HCEC 1CT (cell line): ENCODE data around the gene ADGRL3.
"Not testable (repeated sequence)": the region's sequence is repeated elsewhere in the genome, so short reads cannot be mapped to it uniquely, and the experiment has no call there.

Experiments used
- DNase-seq: peaks from one replicate; pipeline ENCODE4 v3.0.0-alpha.2; 2017

The ADGRL3 gene

DNA sequence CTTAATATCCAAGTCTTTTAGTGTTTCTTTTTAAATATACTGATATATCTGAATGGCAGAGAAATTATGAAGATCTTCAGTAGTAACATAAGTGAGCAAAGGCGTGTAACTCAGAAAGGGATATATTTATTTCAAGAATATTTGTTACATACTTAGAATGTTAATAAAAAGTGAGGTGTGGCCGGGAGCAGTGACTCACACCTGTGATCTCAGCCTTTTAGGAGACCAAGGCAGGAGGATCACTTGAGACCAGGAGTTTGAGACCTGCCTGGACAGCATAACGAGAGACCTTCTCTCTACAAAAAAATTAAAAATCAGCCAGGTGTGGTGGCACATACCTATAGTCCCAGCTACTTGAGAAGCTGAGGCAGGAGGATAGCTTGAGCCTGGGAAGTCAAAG, 651.0 kb downstream of the ADGRL3 start:
- no peak for DNase-seq

DNA sequence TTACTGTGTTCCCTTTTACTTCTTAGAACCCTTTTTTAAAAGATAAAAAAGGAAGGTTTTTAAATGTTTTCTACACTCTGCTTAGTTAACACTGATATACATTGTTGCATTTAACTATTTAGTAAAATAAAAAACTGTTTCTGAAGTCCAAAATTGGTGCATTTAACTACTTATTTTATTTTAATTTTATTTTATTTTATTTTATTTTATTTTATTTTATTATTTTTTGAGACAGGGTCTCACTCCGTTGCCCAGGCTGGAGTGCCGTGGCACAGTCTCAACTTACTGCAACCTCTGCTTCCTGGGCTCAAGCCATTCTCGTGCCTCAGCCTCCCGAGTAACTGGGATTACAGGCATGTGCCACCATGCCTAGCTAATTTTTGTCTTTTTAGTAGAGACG, 652.0 kb downstream of the ADGRL3 start:
- DNase-seq, result not testable (repeated sequence)

DNA sequence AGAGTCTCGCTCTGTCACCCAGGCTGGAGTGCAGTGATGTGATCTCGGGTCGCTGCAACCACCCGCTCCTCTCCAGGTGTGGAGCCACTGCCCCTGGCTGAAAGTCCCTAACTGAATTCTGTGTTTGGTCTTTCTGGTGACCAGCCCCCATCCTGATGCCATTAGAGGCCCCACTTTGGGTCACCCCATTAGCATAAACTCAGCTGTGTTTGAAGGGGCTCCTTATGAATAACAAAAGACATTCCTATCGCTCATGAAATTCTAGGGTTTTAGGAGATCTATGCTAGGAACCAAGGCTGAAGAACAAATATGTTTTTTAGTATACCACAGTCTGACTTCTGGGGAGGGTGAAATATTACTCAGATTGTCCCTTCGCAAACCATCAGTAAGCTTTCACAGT, 652.9 kb downstream of the ADGRL3 start:
- no peak for DNase-seq

DNA sequence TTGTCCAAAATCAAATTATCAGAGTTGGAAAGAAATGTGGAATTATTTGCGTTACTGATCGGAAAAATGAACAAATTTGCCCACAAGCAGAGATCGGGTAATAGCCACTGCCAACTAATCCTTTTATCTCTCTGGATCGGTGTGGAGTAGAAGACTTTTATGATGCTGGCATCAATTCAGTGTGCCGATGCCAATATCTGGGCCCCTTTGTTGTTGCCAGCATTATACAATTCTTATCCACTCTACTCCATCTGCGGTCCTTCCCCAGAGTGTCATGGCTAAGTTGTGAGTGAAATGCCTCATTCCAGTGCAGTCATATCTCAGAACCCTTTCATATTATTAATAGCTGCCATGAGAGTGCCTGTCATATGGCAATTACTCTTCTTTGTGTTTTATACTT, 660.2 kb downstream of the ADGRL3 start:
- no peak for DNase-seq

DNA sequence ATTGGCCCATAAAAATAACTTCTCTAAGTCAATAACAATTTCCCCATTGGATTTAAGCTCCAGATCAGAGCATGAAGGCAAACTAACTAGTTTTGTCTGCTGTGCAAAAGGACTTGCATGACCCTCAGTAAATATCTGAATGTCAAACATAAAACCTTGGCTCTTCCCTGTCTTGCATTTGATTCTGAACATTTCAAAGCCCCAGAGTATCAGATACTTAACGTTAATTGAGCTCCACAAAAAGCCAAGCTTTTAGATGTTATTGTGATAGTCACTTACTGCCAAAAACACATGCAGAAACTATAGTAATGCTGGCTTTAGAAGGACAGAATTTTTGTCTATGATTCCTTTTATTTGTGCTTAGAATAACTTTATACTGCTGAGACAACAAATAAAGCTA, 664.2 kb downstream of the ADGRL3 start:
- no peak for DNase-seq

DNA sequence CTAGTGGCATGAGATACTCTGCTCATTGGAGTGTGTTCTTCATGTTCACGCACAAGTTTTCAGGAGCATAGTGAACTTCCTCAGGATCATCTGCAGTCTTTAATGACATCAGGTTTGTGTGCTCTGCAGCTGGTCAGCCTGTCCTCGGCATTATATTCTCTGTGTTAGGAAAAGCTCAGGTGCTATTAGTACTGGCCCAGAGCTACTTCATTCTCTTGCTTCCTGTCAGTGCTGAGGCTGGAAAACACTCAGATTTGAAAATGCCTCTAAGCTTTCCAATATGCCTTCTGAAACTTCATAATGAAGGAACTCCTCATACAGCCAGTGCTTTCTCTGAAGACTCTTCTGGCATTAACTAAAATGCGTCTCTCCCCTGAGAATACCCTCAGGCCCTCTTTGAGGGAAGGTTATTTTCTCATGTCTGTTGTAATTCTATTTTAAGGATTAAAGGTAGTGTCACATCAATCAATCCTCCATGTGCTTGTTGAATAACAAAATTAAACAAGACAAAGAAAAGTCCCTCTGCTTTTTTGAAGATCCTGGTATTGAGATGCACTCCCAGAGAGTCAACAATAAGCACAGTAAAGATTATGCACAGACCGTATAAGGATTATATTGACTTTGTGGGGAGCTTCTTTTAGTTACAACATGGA, 666.4 kb downstream of the ADGRL3 start:
- no peak for DNase-seq

DNA sequence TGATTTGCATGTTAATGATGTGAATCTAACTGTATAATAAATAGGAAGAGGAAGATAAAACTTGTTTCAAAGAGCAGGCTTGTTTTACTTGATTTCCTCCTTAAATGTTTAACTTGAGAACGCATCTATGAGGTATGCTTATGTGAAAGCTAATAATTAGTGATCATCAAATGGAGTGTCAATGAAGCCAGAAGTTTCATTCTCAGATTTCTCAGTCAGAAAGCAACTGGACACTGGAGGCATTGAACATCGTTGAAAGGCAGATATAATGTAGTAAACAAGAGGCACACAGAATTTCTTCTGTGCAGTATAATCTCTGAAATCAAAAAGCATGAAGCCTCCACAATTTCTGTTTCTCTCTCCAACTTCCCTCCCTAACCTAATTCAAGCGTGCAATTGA, 672.9 kb downstream of the ADGRL3 start:
- no peak for DNase-seq

DNA sequence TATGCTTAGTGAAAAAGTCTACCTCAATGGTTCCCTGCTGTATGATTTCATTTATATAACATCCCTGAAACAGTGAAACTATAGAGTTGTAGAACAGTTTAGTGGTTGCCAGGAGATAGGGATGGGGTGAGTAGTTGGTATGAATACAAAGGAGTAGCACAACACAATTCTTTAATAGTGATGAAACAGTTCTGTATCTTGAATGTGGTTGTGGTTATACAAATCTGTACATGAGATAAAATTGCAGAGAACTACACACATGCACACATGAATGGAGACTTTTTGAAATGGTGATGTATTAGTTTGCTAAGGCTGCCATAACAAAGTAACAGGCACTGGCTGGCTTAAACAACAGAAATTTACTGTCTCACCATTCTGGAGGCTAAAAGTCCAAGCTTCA, 677.1 kb downstream of the ADGRL3 start:
- DNase-seq, result no peak

DNA sequence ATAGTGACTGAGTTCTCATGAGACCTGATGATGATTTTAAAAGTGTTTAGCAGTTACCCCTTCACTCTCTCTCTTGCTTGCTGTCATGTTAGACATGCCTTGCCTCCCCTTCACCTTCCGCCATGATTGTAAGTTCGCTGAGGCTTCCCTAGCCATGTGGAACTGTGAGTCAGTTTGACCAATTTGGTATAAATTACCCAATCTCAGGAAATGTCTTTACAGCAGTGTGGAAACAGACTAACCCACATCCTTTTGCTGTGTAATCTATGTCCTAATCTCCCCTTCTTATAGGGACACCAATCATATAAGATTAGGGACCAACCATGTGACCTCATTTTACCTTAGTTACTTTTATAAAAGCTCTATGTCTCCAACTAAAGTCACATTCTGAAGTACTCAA, 677.8 kb downstream of the ADGRL3 start:
- no peak for DNase-seq

DNA sequence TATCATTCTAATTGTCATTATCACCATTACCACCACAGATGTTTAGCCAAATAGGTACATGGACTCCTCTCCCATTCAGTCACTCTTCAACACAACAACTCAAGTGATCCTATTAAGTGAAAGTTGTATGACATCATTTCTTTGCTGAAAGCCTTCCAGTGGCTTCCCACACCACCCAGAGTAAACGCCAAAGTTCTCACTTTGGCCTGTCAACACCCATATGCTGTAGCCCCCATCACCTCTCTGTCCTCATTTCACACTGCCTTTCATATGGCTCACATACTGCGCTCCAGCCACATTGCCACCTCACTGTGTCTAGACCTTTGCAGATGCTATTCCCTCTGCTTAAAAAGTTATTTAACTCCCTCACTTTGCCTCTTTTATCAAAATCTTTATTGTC, 682.3 kb downstream of the ADGRL3 start:
- DNase-seq, result no peak

DNA sequence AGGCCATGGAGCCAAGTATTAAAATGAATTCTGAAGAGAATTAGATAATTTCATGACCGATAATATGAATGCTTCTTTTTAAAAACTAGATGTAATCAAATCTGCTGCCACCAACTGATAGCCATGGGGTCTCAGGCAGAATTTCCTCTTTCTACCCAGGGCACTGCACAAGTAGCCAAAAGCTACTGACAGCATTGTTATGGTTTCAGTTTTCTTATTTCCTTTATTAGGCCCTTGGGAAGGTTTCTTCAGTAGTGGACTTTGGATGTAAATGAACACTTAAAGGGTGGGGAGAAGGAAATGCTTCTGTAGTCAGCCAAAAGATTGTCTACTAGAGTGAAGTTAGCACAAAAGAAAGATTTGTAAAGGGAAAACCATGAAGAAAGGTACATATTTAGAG, 686.0 kb downstream of the ADGRL3 start:
- DNase-seq, result no peak

DNA sequence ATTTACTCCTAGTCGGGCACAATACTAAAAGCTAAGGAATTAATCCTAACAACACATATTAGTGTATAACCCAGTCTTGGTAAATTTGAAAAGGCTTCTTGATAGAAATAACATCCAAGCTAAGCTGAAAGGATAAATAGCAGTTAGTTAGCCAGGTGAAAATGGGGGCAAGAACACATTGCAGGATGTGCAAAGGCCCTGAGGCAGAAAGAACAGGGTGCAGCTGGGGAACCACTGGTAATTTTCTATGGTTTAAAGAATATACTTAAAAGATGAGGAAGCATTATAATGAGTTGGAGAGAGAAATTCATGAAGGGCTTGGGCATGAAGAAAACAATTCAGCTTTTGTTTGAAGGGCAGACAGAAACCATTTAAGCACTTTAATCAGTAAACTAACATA, 689.0 kb downstream of the ADGRL3 start:
- no peak for DNase-seq

DNA sequence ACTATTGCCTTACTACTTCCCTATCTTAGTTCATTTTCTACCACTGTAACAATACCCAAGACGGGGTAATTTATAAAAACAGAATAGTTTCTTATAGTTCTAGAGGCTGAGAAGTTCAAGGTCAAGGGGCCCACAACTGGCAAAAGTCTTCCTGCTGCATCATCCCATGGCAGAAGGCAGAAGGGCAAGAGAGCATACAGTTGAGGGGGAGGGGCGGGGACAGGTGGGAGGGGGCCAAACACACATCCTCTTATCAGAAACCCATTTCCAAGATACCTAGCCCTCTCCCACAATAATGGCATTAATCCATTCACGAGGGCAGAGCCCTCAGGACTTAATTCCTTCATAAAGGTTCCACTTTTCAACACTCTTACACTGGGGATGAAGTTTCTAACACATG, 690.2 kb downstream of the ADGRL3 start:
- no peak for DNase-seq

DNA sequence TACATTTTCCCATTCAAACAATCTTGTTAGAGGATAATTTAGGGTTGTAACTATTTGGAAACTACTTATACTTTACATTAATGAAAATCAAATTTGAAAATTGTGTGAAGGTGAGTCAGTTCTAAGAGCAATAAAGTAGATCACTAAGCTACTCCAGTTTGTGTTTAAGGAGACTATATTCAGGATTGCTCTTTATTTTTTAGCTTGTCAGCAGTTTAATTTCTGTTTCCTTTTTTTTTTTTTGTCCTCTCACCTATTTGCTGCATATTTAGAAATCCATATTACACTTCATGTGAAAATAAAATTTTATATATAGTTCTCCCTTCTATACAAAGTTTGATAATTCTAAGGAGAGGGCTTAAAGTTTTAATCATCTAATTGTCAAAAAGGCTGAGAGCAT, 691.8 kb downstream of the ADGRL3 start:
- no peak for DNase-seq

DNA sequence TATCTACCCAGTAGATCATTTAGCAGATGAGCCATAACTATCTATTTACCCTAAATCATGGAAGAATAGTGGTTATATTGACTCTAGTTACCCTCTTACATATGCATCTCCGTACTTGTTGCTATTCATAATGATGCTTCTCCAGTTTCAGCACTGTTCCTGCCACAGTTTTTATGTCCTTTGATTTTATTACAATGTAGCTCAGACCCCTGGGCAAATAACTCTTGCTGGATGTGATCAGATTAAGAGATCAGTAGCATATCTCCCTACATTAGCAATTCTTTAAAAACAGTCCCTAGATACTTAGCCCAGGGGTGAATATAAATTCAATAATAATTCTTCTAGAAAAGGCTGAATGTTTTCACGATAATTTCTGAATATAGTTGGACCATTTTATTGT, 696.5 kb downstream of the ADGRL3 start:
- no peak for DNase-seq

DNA sequence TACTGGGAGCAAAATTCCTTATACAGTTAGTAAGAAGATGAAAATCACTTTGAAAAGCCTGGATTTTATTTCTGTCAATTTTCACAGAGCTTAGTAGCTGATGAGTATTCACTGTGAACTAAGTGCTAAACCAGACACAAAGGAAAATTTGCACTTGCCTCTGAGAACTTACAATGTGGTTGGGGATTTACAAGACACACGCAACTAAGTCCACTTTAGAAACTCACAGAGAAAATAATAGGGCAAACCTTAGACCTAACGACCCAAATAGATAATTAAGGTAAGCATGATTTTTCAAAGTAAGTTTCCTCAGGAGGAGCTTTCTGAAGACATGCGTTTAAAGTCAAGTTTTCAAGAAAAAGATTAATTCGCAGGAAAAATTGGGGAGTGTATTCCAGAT, 708.9 kb downstream of the ADGRL3 start:
- no peak for DNase-seq

DNA sequence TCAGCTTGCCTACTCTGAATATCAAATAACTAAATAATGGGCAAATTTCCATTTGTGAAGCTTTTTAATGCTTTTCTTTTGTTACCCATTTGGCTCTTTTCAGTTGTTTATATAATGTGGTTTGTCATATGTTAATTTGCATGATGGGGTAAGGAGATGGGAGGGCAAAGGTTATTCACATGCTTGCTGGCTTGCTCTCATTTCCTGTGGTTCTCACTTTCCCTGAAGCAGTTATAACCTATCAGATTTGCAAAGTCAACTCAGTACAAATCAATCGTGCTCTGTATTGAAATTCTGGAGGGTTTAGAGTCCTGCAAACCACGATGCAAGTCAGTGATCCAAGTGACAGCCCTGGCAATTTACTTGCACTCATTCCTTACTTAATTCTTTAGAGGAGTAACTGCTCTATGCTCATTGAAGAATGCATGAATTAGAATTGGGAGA, 711.2 kb downstream of the ADGRL3 start:
- no peak for DNase-seq

DNA sequence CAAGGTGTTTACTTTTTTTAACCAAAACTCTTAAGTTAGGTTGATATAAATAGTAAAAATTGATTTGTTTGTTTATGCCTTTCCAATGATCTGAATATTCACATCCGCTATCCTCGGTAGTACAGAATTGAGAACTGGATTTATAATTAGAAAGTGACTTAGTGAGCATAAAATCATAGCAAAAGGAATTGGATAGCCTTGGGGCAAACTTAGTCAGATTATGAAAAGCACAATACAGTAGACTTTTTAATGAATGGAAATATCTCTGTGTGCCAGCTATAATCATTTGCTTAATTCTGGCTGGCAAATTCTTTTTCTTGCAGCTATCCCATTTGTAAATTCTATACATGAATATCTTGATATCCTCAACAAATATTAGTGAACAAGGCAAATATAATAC, 713.5 kb downstream of the ADGRL3 start:
- DNase-seq, result no peak

DNA sequence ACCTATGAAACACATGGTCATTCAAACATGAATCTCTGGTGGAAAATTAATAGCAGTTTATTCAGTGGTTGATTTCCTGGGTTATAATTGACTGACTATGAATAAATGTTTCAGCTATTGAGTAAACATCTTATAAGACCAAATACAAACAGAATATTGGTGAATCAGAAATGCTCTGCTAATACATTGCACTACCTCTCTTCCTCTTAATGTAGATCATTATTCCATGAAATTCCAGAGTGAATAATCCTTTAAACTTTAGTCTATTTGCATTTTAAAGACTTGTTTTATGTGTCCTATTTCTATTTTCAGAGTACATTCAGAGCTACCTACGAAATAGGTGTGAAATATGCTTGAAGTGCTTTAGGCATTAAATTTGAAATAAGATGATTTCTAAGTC, 715.4 kb downstream of the ADGRL3 start:
- no peak for DNase-seq

DNA sequence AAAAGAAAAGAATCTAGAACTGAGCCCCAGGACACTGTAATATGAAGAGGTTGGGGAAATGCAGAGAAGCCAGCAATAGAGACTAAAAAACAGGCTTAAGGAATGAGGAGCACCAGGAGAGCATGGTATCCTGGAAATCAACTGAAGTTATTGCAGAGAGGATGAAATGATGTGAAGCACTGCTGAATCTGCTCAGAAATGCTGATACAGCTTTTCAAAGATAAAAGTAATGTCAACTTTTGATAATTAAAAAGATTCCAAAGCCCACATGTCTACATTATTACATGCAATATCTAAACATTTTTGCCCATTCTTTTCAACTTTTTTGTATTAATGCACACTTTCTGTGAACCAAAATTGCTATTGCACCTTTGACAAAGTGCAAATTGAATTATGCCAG, 718.4 kb downstream of the ADGRL3 start:
- DNase-seq, result no peak

DNA sequence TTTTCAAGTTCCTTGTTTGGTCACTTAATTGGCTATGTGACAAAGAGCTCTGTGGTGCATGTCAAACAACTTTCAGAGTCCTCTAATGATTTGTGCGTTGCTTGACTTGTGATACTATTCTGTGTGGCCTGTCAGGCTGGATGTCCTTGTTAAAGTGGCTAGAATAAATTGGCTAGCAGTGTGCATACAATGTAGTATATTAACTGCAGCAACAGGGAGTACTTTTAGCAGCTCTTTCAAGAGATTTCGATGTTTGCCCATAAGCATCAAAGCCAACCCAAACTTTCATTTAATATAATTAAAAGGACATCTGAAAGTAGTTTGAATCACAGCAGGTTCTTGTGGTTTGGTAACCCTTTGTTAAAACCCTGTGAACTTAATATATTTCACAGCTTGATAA, 718.9 kb downstream of the ADGRL3 start:
- no peak for DNase-seq

DNA sequence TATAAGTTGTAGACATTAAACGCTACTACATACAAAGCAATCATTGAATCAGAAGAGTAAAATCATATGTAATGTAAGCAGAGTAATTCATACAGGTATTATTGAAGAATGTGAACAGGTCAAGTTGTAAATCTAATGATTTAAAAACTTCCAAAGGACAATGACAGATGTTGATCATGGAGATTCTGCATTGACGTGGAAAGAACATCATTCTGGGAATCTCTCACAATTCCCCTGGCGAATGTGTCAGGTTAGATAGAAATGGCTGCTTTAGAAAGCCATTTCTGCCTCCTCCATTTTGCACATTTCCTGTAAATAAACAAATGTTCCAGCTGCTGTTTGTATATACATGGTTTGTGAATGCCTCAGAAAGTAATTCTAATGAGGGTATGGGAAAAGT, 719.4 kb downstream of the ADGRL3 start:
- no peak for DNase-seq

DNA sequence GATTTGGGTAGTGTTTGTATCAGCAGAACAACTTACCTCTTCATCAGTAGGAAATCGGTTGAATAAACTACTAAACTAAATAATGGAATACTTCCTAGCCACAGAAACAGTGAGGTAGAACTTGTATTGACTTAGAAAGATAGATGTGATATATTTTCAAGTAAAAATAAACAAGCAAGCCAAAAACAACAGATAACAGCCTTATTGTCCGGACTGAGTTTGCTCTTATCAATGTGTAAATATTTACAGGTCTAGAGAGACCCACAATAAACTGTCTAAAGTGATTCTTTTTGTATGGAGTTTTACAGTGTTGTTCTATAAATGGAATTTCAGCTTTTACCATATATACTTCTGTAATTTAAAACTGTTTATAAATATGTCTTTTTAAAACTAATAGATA, 721.8 kb downstream of the ADGRL3 start:
- no peak for DNase-seq

DNA sequence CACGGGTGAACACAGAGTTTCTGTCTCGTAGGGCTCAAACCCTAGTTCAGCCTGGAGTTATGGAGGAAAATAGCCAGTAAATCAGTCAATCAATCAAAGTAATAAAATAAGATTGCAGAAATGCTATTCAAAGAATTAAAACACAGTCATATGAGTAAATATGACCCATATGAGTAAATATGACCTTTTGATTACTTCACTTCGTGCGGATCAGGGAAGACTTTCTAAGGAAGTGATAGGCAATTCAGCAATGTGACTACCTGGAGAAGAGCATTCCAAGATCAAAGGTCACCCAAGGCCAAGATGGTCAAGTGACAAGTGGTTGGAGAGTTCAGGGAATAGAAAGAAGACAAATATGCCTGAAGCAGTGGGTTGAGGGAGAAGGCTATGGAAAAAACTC, 722.6 kb downstream of the ADGRL3 start:
- no peak for DNase-seq

DNA sequence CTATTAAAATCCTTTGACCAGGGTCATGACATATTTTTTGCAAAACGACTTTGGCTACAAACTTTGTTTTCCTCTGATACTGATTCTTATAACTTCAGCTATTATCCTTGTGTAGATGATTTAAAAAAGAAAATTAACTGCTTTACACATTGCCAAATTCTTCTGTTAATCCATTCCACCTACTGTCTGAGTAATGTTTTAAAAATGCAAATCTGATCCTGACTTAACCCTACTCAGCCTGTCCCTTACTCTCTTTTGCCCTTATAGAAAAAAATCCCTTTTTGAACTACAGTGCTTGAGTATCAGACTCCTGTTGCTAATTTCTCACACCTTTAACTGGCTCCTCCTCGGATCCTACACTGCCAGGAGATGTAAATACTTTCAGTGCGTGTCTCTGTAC, 723.1 kb downstream of the ADGRL3 start:
- DNase-seq, result no peak

DNA sequence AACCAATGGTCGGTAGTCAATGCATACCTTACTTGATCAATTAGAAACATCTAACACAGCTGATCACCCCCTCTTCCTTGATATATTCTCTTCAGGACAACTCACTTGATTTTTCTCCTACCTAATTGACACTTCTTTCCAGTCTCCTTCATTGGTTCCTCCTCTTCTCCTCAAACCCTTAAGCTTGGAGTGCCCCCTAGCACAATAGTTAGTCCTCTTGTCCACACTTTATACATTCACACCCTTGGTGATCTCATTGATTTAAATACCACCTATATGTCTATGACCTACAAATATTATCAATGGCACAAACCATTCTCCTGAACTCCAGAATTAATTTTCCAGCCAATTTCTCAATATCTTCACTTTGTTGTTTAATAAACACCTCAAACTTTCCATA, 724.0 kb downstream of the ADGRL3 start:
- DNase-seq, result no peak
